M059J (cell line): ENCODE results near the gene PCNX2. TPM values are rescaled to one million over a fixed set of nuclear protein-coding genes. Genes with fewer than 3 reads are reported as not detected.

Experiments
- DNase-seq: peaks from one replicate; pipeline ENCODE4 v3.0.0-alpha.2; 2012; ENCODE audit warnings: low read depth
- total RNA-seq: library from RNA; depleted of rRNA; stranded (reverse); fragments of >200 nt; shearing (Covaris generic); gene quantifications from 2 replicates; pipeline ENCODE4 v1.2.3, GENCODE V29; 2014

The PCNX2 gene
- total RNA-seq, 1 experiment from 2014 or later: 14.4 TPM

GRCh38 chr1:232965124-232965911, 330.2 kb downstream of the PCNX2 start:
- no peak for DNase-seq

GRCh38 chr1:232964601-232965000, 330.9 kb downstream of the PCNX2 start:
- DNase-seq: no peak

GRCh38 chr1:232962761-232963745, 332.5 kb downstream of the PCNX2 start:
- peak; percentile 58 for DNase-seq

GRCh38 chr1:232958067-232958466, 337.5 kb downstream of the PCNX2 start:
- DNase-seq: no peak

GRCh38 chr1:232956081-232956480, 339.4 kb downstream of the PCNX2 start:
- no peak for DNase-seq

- peak; percentile 68 for DNase-seq
These were observed 340.7 kb downstream of the PCNX2 start for GRCh38 chr1:232954594-232955365.

- DNase-seq: peak; percentile 74
These were observed 342.7 kb downstream of the PCNX2 start for GRCh38 chr1:232952514-232953499.

- no peak for DNase-seq
These were observed 343.9 kb downstream of the PCNX2 start for GRCh38 chr1:232951605-232952004.

- DNase-seq: peak; percentile 66
These were observed 344.3 kb downstream of the PCNX2 start for GRCh38 chr1:232951180-232951579.

GRCh38 chr1:232950197-232951176, 345.0 kb downstream of the PCNX2 start, which contains the start of gene NTPCR:
Gene NTPCR (plus strand): TSS chr1:232950611. CDS start chr1:232950711, 100 bp downstream.
- peak; percentile 91 for DNase-seq

- no peak for DNase-seq
These were observed 345.8 kb downstream of the PCNX2 start for GRCh38 chr1:232949636-232950196.

GRCh38 chr1:232944347-232944746, 351.2 kb downstream of the PCNX2 start:
- no peak for DNase-seq

GRCh38 chr1:232943679-232944252, 351.8 kb downstream of the PCNX2 start:
- DNase-seq: no peak

- DNase-seq: no peak
These were observed 352.9 kb downstream of the PCNX2 start for GRCh38 chr1:232942413-232943294.

GRCh38 chr1:232940262-232940661, 355.3 kb downstream of the PCNX2 start:
- no peak for DNase-seq

GRCh38 chr1:232939748-232940147, 355.8 kb downstream of the PCNX2 start:
- no peak for DNase-seq

- no peak for DNase-seq
These were observed 356.6 kb downstream of the PCNX2 start for GRCh38 chr1:232938926-232939325.
